Gastrocnemius medialis (tissue), 4 donors: ENCODE measurements around the gene FAM219A. TPM values are rescaled to one million over a fixed set of nuclear protein-coding genes. Genes with fewer than 3 reads are reported as not detected.

Source experiments
- ATAC-seq, 2 donors: fragments of 150-250 bp; one replicate each; pipeline ENCODE4 v1.9.1; 2016
- DNase-seq, 2 donors: peaks; one replicate each; pipeline ENCODE4 v3.0.0-alpha.2; 2019
- H3K27ac ChIP-seq, 4 donors: fragments of 200-600 bp; sonication (generic); 1 replicate in 1 of 4; 2 replicates in 3 of 4; pipeline ENCODE4 v1.5.1; 2016 to 2018; ENCODE audit warnings: mild to moderate bottlenecking in 2 of 4, moderate library complexity in 1 of 4
- H3K27me3 ChIP-seq, 3 donors: fragments of 200-600 bp; sonication (generic) in 2 of 3; 1 replicate in 1 of 3; 2 replicates in 2 of 3; pipeline versions ENCODE4 v1.5.1 to v1.6.0; 2016 to 2019; ENCODE audit warnings: mild to moderate bottlenecking in 1 of 3, moderate library complexity in 1 of 3
- H3K36me3 ChIP-seq, 2 donors: fragments of 200-600 bp; sonication (generic) in 1 of 2; one replicate each; pipeline ENCODE4 v1.5.1; 2017 to 2018
- H3K4me1 ChIP-seq, 2 donors: fragments of 200-600 bp; sonication (generic) in 1 of 2; one replicate each; pipeline ENCODE4 v1.5.1; 2016 to 2017; ENCODE audit warnings: mild to moderate bottlenecking in 2 of 2
- H3K4me3 ChIP-seq, 4 donors: fragments of 200-600 bp; sonication (generic) in 3 of 4; 1 replicate in 1 of 4; 2 replicates in 3 of 4; pipeline ENCODE4 v1.5.1; 2016 to 2019; ENCODE audit warnings: mild to moderate bottlenecking in 2 of 4
- H3K9me3 ChIP-seq, 3 donors: fragments of 200-600 bp; sonication (generic) in 2 of 3; 1 replicate in 1 of 3; 2 replicates in 2 of 3; pipeline ENCODE4 v1.5.1; 2016 to 2019
- CTCF ChIP-seq, 5 experiments: fragments of 450-650 bp in 3 of 5; fragments of 200-600 bp in 2 of 5; sonication (generic) in 2 of 5; IDR thresholded peaks in 4 of 5; conservative IDR thresholded peaks in 1 of 5; 1 replicate in 4 of 5; 2 replicates in 1 of 5; pipeline ENCODE4 v1.5.1; 2016 to 2019; ENCODE audit warnings: antibody characterized with exemption in 5 of 5, mild to moderate bottlenecking in 3 of 5, moderate library complexity in 3 of 5
- POLR2A ChIP-seq, 2 donors: fragments of 450-650 bp; IDR thresholded peaks; one replicate each; pipeline ENCODE4 v1.6.1; 2017; ENCODE audit warnings: antibody characterized with exemption in 2 of 2, mild to moderate bottlenecking in 2 of 2, moderate library complexity in 2 of 2
- in situ Hi-C, 4 donors: fragments of 200-750 bp; cut with MboI; loops; one replicate each; pipeline versions ENCODE4 v1.15.0 to v1.8.0; 2017; ENCODE audit warnings: low sequenced_read_pairs in 4 of 4
- intact Hi-C: fragments of 100-400 bp; cut with DNase I; formaldehyde crosslinking; loops from one replicate; pipeline ENCODE4 v1.15.1; 2023; ENCODE audit warnings: low total_unique reads
- total RNA-seq, 4 donors: library from RNA; depleted of rRNA; stranded (reverse); fragments of >200 nt; gene quantifications; one replicate each; pipeline versions ENCODE4 v1.1.0 to v1.2.3, GENCODE V29; 2016

FAM219A gene
- total RNA-seq, 4 donors from 2014 or later = 29.5 to 58.4 (median 41.8) TPM

DNA sequence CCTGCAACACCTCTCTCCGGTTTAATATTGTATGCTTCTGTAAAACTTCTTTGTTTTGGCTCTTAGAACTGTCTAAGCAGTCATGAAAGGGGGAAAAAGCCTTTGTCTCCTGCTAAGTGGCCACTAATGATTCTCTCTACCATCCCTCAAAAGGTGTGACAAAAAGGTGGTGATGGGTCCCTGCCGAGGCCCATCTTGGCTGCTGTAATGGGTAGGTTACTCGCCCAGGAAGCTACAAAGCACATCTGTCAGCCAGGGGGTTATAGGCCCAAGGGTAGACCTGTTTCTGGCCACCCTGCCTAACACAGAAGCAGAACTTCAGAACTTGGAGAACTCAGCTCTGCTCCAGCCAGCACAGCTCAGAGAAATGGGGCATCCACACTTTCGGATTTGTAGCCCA, 1.6 kb downstream of the FAM219A start:
- ATAC-seq (no peak), DNase-seq (no peak)
- H3K4me1 ChIP-seq = peaks cover 53 to 65% of the 10 kb centered on the region in 2 donors
- peak overlapping the region; percentile 79 to 94 (median 90) for H3K27ac ChIP-seq
- H3K9me3 ChIP-seq = no peaks in the 10 kb centered on the region
- in situ Hi-C loops (no loop called here), intact Hi-C loops (loop anchor here (5.0 to 10.0 kb wide), 4 partner anchors 74 to 658 kb away; partner anchors contain the start of gene ATOSB)
- TF ChIP-seq POLR2A (IDR thresholded peaks at IDR 0.05) (no peak), CTCF (IDR thresholded peaks at IDR 0.05 in 4 of 5, conservative IDR thresholded peaks at IDR 0.05 in 1 of 5) (no peak)
- peak overlapping the region; percentile 68 to 95 (median 80) for H3K4me3 ChIP-seq
- no peaks in the 10 kb centered on the region for H3K27me3 ChIP-seq
- no peaks in the 10 kb centered on the region for H3K36me3 ChIP-seq

DNA sequence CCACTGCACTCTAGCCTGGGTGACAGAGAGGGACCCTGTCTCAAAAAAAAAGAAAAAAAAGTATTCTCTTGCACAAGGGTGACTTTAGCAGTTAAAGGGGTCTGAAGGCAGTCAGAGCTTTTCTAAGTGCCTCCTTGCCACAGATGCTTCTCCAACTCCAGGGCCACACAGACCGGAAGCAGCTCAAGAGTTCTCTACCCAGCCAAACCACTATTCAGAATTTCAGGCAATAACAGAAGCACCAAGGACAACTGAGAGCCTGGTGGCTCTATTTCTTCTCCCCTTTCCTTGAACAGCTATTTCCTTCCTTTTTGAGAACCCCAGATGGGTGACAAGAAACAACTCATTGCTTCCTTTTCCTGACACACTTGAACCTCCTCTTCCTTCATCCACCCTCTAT, 2.2 kb downstream of the FAM219A start:
- peaks cover 59 to 71% of the 10 kb centered on the region in 2 donors for H3K4me1 ChIP-seq
- H3K27ac ChIP-seq = peak overlapping the region; percentile 79 to 94 (median 90)
- no peaks in the 10 kb centered on the region for H3K27me3 ChIP-seq
- intact Hi-C loops = loop anchor here (5.0 to 10.0 kb wide), 4 partner anchors 74 to 659 kb away; partner anchors contain the start of gene ATOSB
- TF ChIP-seq CTCF (IDR thresholded peaks at IDR 0.05 in 4 of 5, conservative IDR thresholded peaks at IDR 0.05 in 1 of 5) = no peak
- no peak for TF ChIP-seq POLR2A (IDR thresholded peaks at IDR 0.05)
- no peaks in the 10 kb centered on the region for H3K9me3 ChIP-seq
- H3K36me3 ChIP-seq = no peaks in the 10 kb centered on the region
- no peak for DNase-seq
- in situ Hi-C loops = no loop called here
- no peak for ATAC-seq
- H3K4me3 ChIP-seq = no peak overlapping the region

- H3K4me1 ChIP-seq = peaks cover 68 to 79% of the 10 kb centered on the region in 2 donors
- peak overlapping the region; percentile 33 to 94 (median 66) for H3K27ac ChIP-seq
- peak in 1 of 2 donors; percentile 41 for DNase-seq
- H3K4me3 ChIP-seq = no peak overlapping the region
- no peaks in the 10 kb centered on the region for H3K9me3 ChIP-seq
- no peaks in the 10 kb centered on the region for H3K27me3 ChIP-seq
- in situ Hi-C loops = no loop called here
- peak in 1 of 2 donors; percentile 20 for ATAC-seq
- no peaks in the 10 kb centered on the region for H3K36me3 ChIP-seq
- intact Hi-C loops = loop anchor here (5.0 to 10.0 kb wide), 5 partner anchors 48 to 660 kb away; partner anchors contain the start of gene ATOSB
- no peak for TF ChIP-seq POLR2A (IDR thresholded peaks at IDR 0.05)
- TF ChIP-seq CTCF (IDR thresholded peaks at IDR 0.05 in 4 of 5, conservative IDR thresholded peaks at IDR 0.05 in 1 of 5) = no peak
Observed at GRCh38 chr9:34454571-34455065, 3.8 kb downstream of the FAM219A start.

DNA sequence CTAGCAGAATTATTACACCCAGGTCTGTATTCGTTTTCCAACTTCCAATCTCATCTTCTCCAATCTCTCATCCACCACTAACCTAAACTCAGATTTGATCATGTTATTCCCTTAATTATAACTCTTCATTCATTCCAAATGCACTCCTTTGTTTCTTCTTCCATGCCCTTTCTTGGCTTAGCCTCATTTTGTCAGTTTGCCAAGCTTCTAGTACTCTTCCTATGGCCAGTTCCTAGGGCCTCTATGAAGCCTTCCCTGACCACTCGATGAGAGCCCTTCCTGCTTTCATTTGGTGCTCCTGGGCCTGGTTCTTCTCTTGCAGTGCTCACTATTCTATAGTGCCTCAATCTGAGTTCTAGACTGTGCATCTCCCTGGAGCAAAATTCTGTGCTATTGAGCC, 5.8 kb downstream of the FAM219A start:
- no peaks in the 10 kb centered on the region for H3K9me3 ChIP-seq
- ATAC-seq (no peak), DNase-seq (no peak)
- no peak for TF ChIP-seq CTCF (IDR thresholded peaks at IDR 0.05 in 4 of 5, conservative IDR thresholded peaks at IDR 0.05 in 1 of 5)
- TF ChIP-seq POLR2A (IDR thresholded peaks at IDR 0.05) = no peak
- peaks cover 69 to 83% of the 10 kb centered on the region in 2 donors for H3K4me1 ChIP-seq
- intact Hi-C loops (loop anchor here (5.0 to 10.0 kb wide), 2 partner anchors 50 to 662 kb away; partner anchors contain the start of gene ATOSB), in situ Hi-C loops (no loop called here)
- no peaks in the 10 kb centered on the region for H3K36me3 ChIP-seq
- no peak overlapping the region for H3K4me3 ChIP-seq
- no peaks in the 10 kb centered on the region for H3K27me3 ChIP-seq
- peak overlapping the region in 2 of 4 donors; percentile 23 to 24 for H3K27ac ChIP-seq
